Brain microvascular endothelial cell (primary cell): ENCODE results near the gene CLASRP.
A peak's percentile ranks its signal among the peaks of the same experiment; 100 is the strongest.

Experiments used
- DNase-seq: peaks from one replicate; pipeline ENCODE4 v3.0.0-alpha.2; 2020
- H3K27ac ChIP-seq: fragments of 250-450 bp; sonication (Bioruptor Pico); 2 replicates; pipeline ENCODE4 v1.5.1; 2020; ENCODE audit warnings: mild to moderate bottlenecking, moderate library complexity
- H3K27me3 ChIP-seq: fragments of 250-450 bp; sonication (Bioruptor Pico); replicated peaks from 2 replicates; pipeline ENCODE4 v1.5.1; 2020; ENCODE audit warnings: mild to moderate bottlenecking
- H3K36me3 ChIP-seq: fragments of 250-450 bp; sonication (Bioruptor Pico); replicated peaks from 2 replicates; pipeline ENCODE4 v1.5.1; 2020; ENCODE audit warnings: mild to moderate bottlenecking
- H3K4me3 ChIP-seq: 2 replicates; pipeline ENCODE4 v1.5.1; 2011; ENCODE audit warnings: low read depth, mild to moderate bottlenecking, control low read depth, low read length, moderate library complexity
- CTCF ChIP-seq: IDR thresholded peaks from 2 replicates; pipeline ENCODE4 v1.5.1; 2011; ENCODE audit warnings: low read depth, mild to moderate bottlenecking, moderate library complexity, low read length, control low read depth, inconsistent platforms; ENCODE audit errors: missing control alignments
- in situ Hi-C: cut with HindIII; loops from 2 replicates; pipeline ENCODE4 v1.10.0; 2017; ENCODE audit warnings: low sequenced_read_pairs, low pct_ligation_motif_present

The CLASRP gene

GRCh38 chr19:45016388-45017314 is 22.2 kb upstream of the CLASRP start:
- peak; percentile 83 for TF ChIP-seq CTCF
- H3K4me3 ChIP-seq = no peak overlapping the region
- no peak overlapping the region for H3K27ac ChIP-seq
- H3K27me3 ChIP-seq = no peaks in the 10 kb centered on the region
- DNase-seq = peak; percentile 40
- in situ Hi-C loops = no loop called here
- H3K36me3 ChIP-seq = peaks cover 29% of the 10 kb centered on the region

DNA sequence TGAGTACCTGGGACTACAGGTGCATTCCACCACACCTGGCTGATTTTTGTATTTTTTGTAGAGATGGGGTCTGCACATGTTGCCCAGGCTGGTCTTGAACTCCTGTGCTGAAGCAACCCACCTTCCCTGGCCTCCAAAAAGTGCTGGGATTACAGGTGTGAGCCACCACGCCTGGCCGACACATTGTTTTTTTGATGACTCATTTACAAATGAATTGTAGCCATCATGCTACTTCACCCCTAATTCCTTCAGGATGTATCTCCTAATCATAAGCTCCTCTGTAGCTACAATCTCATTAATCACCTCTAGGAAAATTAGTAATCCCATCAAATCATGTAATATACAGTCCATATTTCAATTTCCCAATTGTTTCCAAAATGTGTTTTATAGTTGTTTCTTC is 19.7 kb upstream of the CLASRP start:
- no peak overlapping the region for H3K27ac ChIP-seq
- H3K27me3 ChIP-seq = no peaks in the 10 kb centered on the region
- no peak overlapping the region for H3K4me3 ChIP-seq
- peaks cover 9% of the 10 kb centered on the region for H3K36me3 ChIP-seq
- TF ChIP-seq CTCF = no peak
- no peak for DNase-seq
- in situ Hi-C loops = no loop called here

- Histone ChIP-seq H3K36me3 (peaks cover 9% of the 10 kb centered on the region), H3K27ac (no peak overlapping the region), H3K27me3 (no peaks in the 10 kb centered on the region), H3K4me3 (no peak overlapping the region)
- in situ Hi-C loops = no loop called here
- no peak for TF ChIP-seq CTCF
- DNase-seq = no peak
Observed at GRCh38 chr19:45020071-45020470, 18.8 kb upstream of the CLASRP start.

DNA sequence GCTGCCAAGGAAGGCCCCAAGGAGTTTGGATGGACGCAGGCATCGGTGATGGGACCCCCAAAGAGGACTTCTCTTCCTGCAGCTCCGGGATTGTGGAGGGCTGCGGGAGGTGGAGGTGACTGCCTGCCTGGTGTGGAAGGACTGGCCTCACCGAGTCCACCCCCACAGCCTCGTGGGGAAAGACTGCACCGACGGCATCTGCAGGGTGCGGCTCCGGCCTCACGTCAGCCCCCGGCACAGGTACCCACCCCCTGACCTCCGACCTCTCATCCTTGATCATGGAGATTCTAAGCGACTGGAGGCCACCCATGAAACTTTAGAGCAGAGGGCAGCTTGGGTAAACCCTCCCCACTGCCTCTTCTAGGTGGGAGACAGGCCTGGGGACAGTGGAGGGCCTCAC is 16.9 kb upstream of the CLASRP start:
- H3K27ac ChIP-seq = no peak overlapping the region
- H3K4me3 ChIP-seq = no peak overlapping the region
- TF ChIP-seq CTCF = no peak
- in situ Hi-C loops = no loop called here
- no peaks in the 10 kb centered on the region for H3K27me3 ChIP-seq
- DNase-seq = no peak
- peaks cover 5% of the 10 kb centered on the region for H3K36me3 ChIP-seq

GRCh38 chr19:45023048-45023447 is 15.8 kb upstream of the CLASRP start:
- TF ChIP-seq CTCF = no peak
- Histone ChIP-seq H3K4me3 (no peak overlapping the region), H3K27ac (no peak overlapping the region), H3K27me3 (no peaks in the 10 kb centered on the region), H3K36me3 (peaks cover 5% of the 10 kb centered on the region)
- no peak for DNase-seq
- in situ Hi-C loops = no loop called here
